HG02798 (cell line): ENCODE results near the gene TMEM135.
"Not testable (repeated sequence)": the region's sequence is repeated elsewhere in the genome, so short reads cannot be mapped to it uniquely, and the experiment has no call there.

ENCODE experiments used
- ATAC-seq: cut with Tn5 transposase; IDR thresholded peaks from one replicate; pipeline ENCODE4 v1.9.1; 2021; ENCODE audit warnings: mild to moderate bottlenecking; ENCODE audit not compliant: unreplicated experiment, poor library complexity

The TMEM135 gene

DNA sequence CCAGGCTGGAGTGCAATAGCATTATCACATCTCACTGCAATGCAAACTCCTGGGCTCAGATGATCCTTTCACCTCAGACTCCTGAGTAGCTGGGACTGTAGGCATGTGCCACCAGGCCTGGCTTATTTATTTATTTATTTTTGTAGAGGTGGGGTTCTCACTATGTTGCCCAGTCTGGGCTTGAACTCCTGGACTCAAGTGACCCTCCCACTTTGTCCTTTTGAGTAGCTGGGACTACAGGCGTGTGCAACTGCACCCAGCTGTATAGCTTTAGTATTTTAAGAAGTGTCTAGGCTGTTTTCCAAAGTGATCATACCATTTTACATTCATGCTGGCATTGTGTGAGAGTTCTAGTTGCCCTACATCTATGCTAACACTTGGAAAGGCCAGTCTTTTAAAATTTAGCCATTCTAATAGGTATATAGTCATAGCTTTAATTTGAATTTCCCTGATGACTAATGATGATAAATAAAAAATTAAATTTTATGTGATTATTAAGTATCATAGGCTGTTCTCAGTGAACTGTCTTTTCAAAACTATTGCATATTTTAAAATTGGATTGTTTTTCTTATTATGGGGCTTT, 96.9 kb downstream of the TMEM135 start:
- ATAC-seq, result no peak

GRCh38 chr11:87136236-87136635, 98.5 kb downstream of the TMEM135 start:
- ATAC-seq, result no peak

GRCh38 chr11:87137711-87138110, 100.0 kb downstream of the TMEM135 start:
- no peak for ATAC-seq

GRCh38 chr11:87139475-87139874, 101.7 kb downstream of the TMEM135 start:
- no peak for ATAC-seq

- ATAC-seq, result no peak
Measured at GRCh38 chr11:87141322-87141721, 103.6 kb downstream of the TMEM135 start.

GRCh38 chr11:87141980-87142514, 104.3 kb downstream of the TMEM135 start:
- no peak for ATAC-seq

- ATAC-seq, result no peak
Measured at GRCh38 chr11:87142594-87142993, 104.9 kb downstream of the TMEM135 start.

DNA sequence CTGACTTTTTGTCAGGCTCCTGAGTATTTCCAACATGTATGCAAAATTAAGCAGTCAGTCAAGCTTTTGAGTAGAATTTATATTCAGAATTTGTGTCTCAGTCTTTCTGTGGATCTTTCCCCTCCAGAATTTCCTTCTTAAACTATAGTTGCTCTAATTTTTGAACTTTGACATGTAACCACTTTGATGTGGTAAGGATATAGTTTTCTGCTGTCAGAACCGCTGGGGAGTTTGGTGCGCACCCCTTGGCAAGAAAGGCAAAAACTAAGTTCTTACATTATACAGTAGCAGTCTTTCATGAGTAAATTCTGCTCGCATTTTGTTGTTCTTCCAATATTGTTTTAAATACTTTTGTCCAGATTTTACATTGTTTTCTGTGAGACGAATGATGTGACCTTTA, 105.9 kb downstream of the TMEM135 start:
- no peak for ATAC-seq

DNA sequence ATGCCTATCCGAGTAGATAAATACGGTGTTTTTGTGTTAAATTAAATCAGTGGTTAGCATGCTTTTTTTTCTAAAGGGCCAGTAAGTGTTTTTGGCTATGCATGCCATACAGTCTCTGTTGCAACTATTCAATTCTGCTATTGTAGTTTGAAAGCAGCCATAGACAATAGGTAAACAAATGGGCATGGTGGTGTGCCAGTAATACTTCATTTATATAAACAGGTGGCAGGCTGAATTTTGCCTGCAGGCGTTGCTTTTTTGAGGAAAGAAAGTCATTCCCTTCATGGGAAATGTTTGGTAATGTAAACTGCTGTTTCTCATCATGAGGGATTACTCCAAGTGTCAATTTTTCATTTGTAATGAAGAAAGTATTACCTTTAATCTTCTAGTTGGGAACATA, 106.5 kb downstream of the TMEM135 start:
- no peak for ATAC-seq

GRCh38 chr11:87148749-87149148, 111.0 kb downstream of the TMEM135 start:
- ATAC-seq, result no peak

DNA sequence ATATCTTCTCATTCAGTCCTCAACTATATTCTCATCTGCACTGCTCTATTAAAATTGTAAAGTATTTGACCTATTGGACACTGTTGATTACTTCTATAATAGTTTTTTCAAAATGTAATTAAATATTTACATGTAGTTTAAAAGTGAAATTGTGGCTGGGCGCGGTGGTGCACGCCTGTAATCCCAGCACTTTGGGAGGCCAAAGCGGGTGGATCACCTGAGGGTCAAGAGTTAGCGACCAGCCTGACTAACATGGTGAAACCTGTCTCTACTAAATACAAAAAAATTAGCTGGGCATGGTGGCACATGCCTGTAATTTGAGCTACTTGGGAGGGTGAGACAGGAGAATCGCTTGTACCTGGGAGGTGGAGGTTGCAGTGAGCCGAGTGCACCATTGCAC, 112.0 kb downstream of the TMEM135 start:
- not testable (repeated sequence) for ATAC-seq

DNA sequence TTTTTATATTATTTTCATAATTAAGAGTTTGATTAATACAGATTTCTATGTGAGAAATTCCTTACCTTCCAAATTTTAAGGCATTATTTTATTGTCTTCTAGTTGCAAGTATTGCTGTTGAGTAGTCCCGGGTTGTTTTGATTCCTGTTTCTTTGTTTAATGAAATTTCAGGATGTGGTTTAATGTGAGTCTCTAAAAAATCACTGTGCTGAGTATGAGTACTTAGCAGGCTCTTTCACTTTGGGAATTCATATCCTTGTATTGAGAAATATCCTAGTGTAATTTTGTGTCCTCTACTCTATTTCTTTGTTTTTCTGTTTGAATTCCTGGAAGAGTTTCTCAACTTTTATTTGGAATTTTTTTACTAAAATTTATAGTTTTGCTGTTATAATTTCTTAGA, 113.2 kb downstream of the TMEM135 start:
- ATAC-seq, result no peak

DNA sequence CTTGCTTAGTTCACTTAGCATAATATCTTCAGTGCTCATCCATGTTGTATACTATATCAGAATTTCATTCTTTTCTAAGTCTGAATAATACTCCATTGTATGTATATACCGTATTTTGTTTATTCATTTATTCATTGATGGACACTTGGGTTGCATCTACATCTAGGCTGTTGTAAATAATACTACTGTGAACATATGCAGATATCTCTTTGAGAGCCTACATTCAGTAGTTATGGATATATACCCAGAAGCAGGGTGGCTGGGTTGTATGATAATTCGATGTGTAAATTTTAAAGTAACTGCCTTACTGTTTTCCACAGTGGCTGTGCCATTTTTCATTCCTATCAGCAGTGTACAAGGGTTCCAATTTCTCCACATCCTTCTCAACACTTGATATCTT, 116.5 kb downstream of the TMEM135 start:
- ATAC-seq, result no peak

- ATAC-seq, result no peak
Measured at GRCh38 chr11:87156970-87157369, 119.2 kb downstream of the TMEM135 start.

GRCh38 chr11:87169076-87169475, 131.3 kb downstream of the TMEM135 start:
- ATAC-seq, result not testable (repeated sequence)

- no peak for ATAC-seq
Measured at GRCh38 chr11:87173185-87174039, 135.7 kb downstream of the TMEM135 start.

DNA sequence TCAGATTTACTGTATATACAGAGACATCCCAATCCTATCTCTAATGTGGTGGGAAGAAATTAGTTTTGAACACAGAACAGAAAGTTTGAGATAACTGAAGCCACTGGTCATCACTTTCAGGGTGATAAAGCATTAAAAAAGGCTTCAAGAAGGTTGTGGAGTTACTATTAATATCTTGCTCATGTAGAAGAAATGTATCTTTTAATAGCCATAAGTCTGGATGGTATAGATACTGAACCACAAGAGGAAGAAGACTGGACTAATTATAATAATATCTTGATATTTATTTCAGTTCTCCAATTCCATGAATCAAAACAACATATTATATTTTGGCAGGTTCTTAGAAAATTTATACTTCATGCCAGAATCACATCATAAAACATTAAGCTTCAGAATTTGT, 137.1 kb downstream of the TMEM135 start:
- ATAC-seq, result no peak

DNA sequence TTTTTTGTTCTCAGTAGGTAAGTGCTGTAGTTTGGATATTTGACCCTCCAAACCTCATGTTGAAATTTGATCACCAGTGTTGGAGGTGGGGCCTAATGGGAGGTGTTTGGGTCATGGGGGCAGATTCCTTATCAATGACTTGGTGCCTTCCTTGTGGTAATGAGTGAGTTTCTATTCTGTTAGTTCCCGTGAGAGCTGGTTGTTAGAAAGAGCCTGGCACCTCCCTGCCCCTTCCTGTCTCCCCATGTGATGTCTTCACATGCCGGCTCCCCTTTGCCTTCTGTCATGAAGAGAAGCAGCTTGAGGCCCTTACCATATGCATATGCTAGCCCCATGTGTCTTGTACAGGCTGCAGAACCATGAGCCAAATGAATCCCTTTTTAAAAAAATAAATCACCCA, 138.3 kb downstream of the TMEM135 start:
- no peak for ATAC-seq

- no peak for ATAC-seq
Measured at GRCh38 chr11:87179621-87180020, 141.9 kb downstream of the TMEM135 start.

- ATAC-seq, result no peak
Measured at GRCh38 chr11:87180742-87181141, 143.0 kb downstream of the TMEM135 start.

DNA sequence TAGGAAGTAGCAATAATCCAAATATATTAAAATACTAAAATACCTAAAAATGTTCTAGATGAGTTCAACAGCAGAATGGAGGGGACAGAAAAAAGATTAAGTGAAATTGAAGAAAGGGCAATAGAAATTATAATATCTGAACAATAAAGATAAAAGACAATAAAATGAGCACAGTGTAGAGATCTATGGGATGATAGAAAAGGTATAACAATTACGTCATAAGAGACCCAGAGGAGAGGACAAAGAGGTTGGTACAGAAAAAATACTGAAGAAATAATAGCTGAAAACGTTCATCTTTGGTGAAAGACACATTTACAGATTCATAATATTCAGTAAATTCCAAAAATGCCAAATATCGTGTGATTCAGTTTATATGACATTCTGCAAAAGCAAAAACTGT, 143.4 kb downstream of the TMEM135 start:
- ATAC-seq, result no peak

- no peak for ATAC-seq
Measured at GRCh38 chr11:87185228-87185627, 147.5 kb downstream of the TMEM135 start.
